Muscle layer of colon (tissue), 2 donors: Measurements from ENCODE around the gene MAPRE2.
"Not testable (repeated sequence)": the region's sequence is repeated elsewhere in the genome, so short reads cannot be mapped to it uniquely, and the experiment has no call there.

Source experiments
- H3K27ac ChIP-seq: one replicate; pipeline ENCODE4 v1.7.0; 2013; ENCODE audit warnings: low read depth, mild to moderate bottlenecking, low read length, moderate library complexity
- H3K27me3 ChIP-seq, 2 donors: one replicate each; pipeline ENCODE4 v1.7.0; 2013; ENCODE audit warnings: low read length in 2 of 2, mild to moderate bottlenecking in 2 of 2; ENCODE audit not compliant: insufficient read depth in 2 of 2, control insufficient read depth in 1 of 2
- H3K36me3 ChIP-seq: one replicate; pipeline ENCODE4 v1.7.0; 2013; ENCODE audit warnings: mild to moderate bottlenecking, low read length; ENCODE audit not compliant: insufficient read depth
- H3K4me1 ChIP-seq: one replicate; pipeline ENCODE4 v1.7.0; 2013; ENCODE audit warnings: mild to moderate bottlenecking, low read length; ENCODE audit not compliant: insufficient read depth
- H3K4me3 ChIP-seq, 2 donors: one replicate each; pipeline ENCODE4 v1.7.0; 2013; ENCODE audit warnings: low read length in 2 of 2, low read depth in 1 of 2, mild to moderate bottlenecking in 1 of 2, moderate library complexity in 1 of 2
- H3K9ac ChIP-seq: one replicate; pipeline ENCODE4 v1.7.0; 2013; ENCODE audit warnings: low read length
- H3K9me3 ChIP-seq: one replicate; pipeline ENCODE4 v1.7.0; 2013; ENCODE audit warnings: mild to moderate bottlenecking, low read length
- donor health status: abdominal sarcoma.
- donor health status: Adenocarcinoma of cecum.

Gene MAPRE2

DNA sequence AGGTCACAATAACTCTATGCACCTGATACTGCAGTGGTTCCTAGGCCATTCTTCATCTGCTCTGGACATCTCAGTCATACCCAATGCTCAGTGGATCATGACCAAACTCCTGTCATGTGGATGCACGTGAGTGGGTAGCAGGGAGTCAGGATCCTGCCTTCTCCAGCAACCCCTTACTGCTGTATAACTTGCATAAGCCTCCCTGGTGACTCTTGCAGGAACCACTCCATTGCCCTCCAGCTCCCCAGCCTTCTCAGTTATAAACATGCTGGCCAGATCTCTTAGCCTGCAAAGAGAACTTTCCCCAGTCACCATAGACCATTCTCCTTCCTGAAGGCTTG is 101.0 kb downstream of the MAPRE2 start:
- Histone ChIP-seq H3K27ac (no peak overlapping the region), H3K4me1 (no peaks in the 10 kb centered on the region), H3K9ac (no peak overlapping the region), H3K36me3 (peaks cover 11% of the 10 kb centered on the region), H3K9me3 (no peaks in the 10 kb centered on the region), H3K4me3 (no peak overlapping the region), H3K27me3 (no peaks in the 10 kb centered on the region)

DNA sequence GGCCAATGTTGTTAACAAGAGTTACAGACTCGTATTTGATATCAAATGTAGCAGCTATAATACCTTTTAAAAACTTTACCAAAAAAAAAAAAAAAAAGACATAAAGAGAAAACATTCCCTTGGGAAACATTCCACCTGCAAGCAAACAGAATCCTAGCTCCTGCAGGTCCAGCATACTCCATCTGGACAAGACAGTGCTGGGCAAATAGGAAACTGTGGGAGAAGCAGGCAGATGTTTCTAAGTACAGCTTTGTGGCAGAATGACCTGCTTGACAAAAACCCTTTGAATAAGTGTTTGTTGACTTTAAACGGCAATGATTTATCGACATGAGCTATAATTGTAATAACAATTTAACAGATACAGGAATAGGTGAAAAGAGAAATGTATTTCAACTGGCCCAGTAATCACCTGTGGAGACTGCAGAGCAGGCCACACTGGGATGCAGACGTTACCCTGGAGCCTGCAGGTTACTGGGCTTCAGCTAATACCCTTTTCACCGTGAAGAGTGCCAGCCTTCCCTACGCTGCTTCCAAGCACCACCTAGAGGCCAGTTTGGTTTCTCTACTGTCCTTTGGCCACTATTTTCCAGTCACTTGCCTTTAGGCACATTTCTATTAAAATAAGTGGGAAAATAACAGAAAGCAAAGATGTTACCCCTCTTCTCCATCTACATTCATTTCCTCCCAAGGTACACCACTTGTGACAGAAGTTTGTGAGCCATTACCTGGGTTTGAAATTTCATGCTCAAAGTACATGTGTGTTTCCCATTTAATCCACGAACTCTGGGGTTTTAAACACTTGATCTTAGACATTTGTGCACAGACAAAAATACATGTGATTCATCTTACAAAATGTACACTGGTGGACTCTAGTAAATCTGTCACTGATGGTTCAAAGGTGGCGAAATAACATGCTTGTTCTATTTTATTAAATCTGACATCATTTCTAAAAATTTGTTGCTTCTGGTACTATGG is 102.7 kb downstream of the MAPRE2 start:
- Histone ChIP-seq H3K9ac (no peak overlapping the region), H3K9me3 (no peaks in the 10 kb centered on the region), H3K27me3 (no peaks in the 10 kb centered on the region), H3K4me1 (no peaks in the 10 kb centered on the region), H3K27ac (no peak overlapping the region), H3K36me3 (peaks cover 11% of the 10 kb centered on the region), H3K4me3 (no peak overlapping the region)

DNA sequence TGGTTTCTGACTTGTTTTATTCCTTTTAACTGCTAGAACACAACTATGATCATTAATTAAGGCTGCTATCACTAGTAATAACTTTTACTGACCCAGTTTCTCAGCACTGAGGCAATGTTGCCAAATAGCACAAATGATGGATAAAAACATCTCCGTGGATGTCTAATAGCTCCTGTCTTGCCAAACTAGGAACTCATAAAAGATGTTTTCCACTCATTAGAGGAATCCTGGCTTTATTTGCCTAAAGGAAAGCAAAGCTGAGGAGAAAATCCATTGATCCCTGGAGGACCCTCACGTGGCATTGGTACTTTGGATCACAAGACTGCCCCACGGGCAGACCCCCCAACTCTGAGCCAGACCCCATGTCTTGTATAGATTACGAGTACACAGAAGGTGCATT is 103.5 kb downstream of the MAPRE2 start:
- Histone ChIP-seq H3K27me3 (no peaks in the 10 kb centered on the region), H3K9me3 (no peaks in the 10 kb centered on the region), H3K9ac (no peak overlapping the region), H3K27ac (no peak overlapping the region), H3K36me3 (peaks cover 11% of the 10 kb centered on the region), H3K4me3 (no peak overlapping the region), H3K4me1 (no peaks in the 10 kb centered on the region)

DNA sequence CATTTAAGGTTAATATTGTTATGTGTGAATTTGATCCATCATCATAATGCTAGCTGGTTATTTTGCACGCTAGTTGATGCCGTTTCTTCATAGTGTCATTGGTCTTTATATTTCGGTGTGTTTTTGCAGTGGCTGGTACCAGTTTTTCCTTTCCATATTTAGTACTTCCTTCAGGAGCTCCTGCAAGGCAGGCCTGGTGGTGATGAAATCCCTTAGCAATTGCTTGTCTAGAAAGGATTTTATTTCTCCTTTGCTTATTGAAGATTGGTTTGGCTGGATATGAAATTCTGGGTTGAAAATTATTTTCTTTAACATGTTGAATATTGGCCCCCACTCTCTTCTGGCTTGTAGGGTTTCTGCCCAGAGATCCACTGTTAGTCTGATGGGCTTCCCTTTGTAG is 109.0 kb downstream of the MAPRE2 start:
- H3K4me3 ChIP-seq, H3K36me3 ChIP-seq, H3K9me3 ChIP-seq, H3K4me1 ChIP-seq, H3K27me3 ChIP-seq, H3K9ac ChIP-seq, H3K27ac ChIP-seq: not testable (repeated sequence)

DNA sequence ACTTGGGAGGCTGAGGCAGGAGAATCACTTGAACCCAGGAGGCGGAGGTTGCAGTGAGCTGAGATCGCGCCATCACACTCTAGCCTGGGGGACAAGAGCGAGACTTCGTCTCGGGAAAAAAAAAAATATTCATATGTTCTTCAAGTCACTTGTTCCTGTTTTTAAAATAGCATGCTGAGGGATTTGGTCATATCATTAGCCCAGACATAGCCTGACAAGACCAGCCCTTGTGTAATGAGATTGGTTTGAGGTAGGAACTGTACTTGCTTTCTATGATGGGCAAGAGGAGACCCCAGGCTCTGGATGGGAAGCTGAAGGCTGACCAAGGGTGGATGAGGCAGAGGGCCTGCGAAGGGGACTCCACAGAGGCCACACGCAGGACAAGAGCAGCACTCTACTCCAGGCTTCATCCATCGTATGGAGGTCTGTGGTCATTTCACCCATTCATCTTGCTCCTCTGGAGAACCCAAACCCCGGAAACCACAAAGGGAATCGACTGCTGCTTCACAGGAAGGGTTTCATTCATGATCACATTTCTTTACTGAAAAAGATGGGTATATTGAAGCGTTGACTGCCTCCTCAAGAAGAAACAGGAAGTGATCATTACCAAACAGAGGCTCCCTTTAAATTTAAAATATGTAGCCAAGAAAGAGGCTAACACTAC is 112.5 kb downstream of the MAPRE2 start:
- no peaks in the 10 kb centered on the region for H3K4me1 ChIP-seq
- no peak overlapping the region for H3K27ac ChIP-seq
- no peaks in the 10 kb centered on the region for H3K27me3 ChIP-seq
- no peaks in the 10 kb centered on the region for H3K36me3 ChIP-seq
- H3K4me3 ChIP-seq = no peak overlapping the region
- no peaks in the 10 kb centered on the region for H3K9me3 ChIP-seq
- H3K9ac ChIP-seq = no peak overlapping the region

DNA sequence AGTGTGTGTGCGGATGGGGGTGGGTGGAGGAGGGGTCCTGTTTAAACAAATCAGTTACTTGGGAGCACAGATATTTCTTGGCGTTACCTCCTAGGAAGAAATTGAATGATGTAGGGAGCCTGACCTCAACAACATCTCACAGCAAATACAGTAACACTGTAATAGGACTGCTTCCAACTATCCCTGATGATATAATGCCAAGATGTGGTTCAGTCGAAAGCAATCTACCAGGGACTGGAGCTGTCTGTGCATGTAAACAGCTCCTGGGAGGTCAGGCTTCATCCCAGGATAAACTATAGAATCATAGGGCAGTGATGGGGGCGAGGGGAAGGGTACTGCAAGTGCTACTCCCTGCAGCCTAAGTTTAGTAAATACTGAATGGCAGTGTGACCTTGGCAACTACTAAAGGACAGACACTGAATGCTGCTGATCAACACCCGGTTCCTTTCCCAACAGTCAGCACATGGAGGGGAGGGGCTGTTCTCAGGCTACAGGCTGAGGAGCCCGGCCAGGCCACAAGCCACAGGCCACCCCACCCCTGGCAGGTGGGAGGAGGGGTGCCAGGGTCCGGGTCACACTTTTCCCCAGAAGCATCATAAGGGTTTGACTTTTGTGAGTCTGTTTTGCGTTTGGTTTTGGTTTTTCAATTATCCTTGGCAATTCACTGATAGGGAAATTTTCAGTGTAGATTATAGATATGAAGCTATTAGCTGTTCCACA is 114.3 kb downstream of the MAPRE2 start:
- H3K36me3 ChIP-seq = no peaks in the 10 kb centered on the region
- no peaks in the 10 kb centered on the region for H3K4me1 ChIP-seq
- H3K27me3 ChIP-seq = no peaks in the 10 kb centered on the region
- no peak overlapping the region for H3K4me3 ChIP-seq
- no peaks in the 10 kb centered on the region for H3K9me3 ChIP-seq
- no peak overlapping the region for H3K9ac ChIP-seq
- no peak overlapping the region for H3K27ac ChIP-seq

DNA sequence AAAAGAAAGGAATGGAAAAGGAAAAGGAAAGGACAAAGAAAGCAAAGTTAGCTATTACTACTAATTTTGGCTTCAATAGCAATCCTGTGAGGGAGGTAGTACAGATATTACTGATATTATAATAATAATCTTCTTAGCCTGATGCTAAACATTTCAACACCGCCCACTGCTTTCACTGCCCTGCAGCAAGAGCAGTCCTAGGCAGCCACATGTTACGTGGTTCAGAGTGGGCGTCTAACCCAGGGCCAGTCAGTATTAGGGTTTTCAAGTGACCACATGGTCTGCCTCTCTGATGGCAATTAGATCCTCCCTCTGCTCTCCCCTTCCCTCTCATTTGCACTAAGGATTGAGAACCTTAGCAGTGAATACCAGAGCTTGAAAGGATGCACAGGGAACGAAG is 116.0 kb downstream of the MAPRE2 start:
- Histone ChIP-seq H3K9ac (no peak overlapping the region), H3K36me3 (no peaks in the 10 kb centered on the region), H3K27me3 (no peaks in the 10 kb centered on the region), H3K27ac (no peak overlapping the region), H3K4me1 (no peaks in the 10 kb centered on the region), H3K4me3 (no peak overlapping the region), H3K9me3 (no peaks in the 10 kb centered on the region)

DNA sequence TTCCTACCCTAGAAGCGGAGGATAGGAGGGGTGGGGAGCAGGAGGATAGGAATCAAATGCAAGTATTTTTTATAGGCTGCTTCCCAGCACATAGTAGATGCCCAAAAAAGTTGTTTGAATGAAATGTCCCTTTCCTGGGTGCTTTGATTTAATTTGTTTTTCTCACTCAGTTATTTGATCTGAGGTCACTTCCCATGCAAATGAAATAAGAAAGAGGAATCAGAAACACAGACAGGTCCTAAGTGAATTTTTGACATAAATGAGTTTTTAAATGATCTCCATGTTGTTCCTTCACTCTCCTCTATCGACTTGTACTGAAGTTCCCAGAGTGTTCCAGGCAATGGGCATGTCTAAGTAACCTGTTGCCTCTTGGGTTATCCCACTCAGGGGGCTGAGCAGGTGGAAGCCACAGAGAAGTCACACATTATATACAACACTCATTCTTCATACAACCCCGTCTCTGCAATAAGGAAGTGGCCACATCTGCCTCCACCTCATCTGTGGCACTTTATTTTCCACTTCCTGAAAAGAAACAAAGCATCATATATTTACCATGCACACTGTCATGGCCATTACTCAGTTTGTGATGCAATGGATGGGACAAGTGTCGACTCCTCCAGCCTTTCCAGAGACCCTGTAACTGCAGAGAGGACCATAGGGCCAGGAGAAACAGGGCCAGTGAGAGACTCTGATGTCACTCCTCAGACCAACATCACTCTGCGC is 117.7 kb downstream of the MAPRE2 start:
- no peaks in the 10 kb centered on the region for H3K36me3 ChIP-seq
- no peaks in the 10 kb centered on the region for H3K27me3 ChIP-seq
- no peak overlapping the region for H3K27ac ChIP-seq
- H3K4me3 ChIP-seq = no peak overlapping the region
- no peaks in the 10 kb centered on the region for H3K4me1 ChIP-seq
- H3K9me3 ChIP-seq = no peaks in the 10 kb centered on the region
- no peak overlapping the region for H3K9ac ChIP-seq

DNA sequence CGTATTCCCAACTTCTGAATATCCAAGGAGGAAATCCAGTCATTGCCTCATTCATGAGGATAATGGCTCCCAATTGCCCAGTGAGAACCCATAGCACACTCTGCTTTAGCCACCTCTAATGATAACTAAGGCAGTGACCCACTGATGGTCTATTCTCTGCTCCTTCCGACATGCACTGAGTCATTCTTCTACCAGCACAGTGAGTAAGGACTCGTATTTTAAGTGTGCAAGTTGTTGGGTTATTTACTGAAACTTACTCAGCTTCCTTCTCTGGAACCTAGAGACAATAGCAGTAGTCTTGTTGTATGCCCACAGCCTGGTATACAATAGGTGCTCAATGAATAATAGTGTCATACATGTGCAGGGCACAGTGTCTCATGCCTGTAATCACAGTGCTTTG is 118.6 kb downstream of the MAPRE2 start:
- Histone ChIP-seq H3K4me3 (no peak overlapping the region), H3K36me3 (no peaks in the 10 kb centered on the region), H3K27ac (no peak overlapping the region), H3K4me1 (no peaks in the 10 kb centered on the region), H3K9ac (no peak overlapping the region), H3K9me3 (no peaks in the 10 kb centered on the region), H3K27me3 (no peaks in the 10 kb centered on the region)

DNA sequence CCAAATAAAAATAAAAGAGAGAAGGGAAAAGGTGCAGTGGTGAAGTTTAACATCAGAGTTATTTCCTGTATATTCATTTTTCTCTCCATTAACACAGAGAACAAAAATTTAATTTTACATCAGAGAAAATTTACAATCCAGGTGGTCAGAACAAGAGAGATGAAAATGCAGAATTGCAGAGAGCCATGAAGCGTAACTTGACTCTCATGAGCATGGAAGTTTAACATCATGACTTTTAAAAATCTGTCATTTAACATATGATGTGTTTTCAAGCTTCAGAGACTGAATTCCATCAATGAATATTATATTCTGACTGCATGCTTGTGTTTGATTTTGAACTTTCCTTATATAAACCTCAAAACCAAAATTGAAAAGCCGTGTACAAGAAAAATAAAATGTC is 120.3 kb downstream of the MAPRE2 start:
- Histone ChIP-seq H3K9me3 (no peaks in the 10 kb centered on the region), H3K9ac (no peak overlapping the region)

DNA sequence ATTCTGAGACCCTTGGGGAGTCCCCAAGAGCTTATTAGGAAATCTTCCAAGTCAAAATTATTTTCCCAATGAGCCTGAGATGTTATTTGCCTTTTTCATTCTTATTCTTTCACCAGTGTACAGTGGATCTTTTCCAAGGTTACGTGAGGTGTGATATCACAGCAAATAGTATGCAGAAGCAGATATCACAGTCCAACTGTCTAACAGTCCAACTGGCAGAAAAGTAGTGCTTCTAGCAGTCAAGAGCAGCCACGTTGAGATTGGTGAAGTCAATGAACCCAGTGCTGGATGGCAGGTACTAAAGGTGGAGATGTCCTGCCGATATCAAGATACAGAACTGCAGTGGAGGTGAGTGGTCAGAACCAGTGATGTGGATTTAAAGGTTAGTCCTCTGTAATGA is 120.7 kb downstream of the MAPRE2 start:
- Histone ChIP-seq H3K27ac (no peak overlapping the region), H3K36me3 (no peaks in the 10 kb centered on the region), H3K27me3 (no peaks in the 10 kb centered on the region), H3K9me3 (no peaks in the 10 kb centered on the region), H3K4me3 (no peak overlapping the region), H3K4me1 (no peaks in the 10 kb centered on the region), H3K9ac (no peak overlapping the region)

More for the DNA sequence above, 120.3 kb downstream of the MAPRE2 start:
- Histone ChIP-seq H3K4me1 (no peaks in the 10 kb centered on the region), H3K4me3 (no peak overlapping the region), H3K27ac (no peak overlapping the region), H3K27me3 (no peaks in the 10 kb centered on the region), H3K36me3 (no peaks in the 10 kb centered on the region)
